GM21737 (cell line): ENCODE data around the gene DMRTA1.
"Not testable (repeated sequence)": the region's sequence is repeated elsewhere in the genome, so short reads cannot be mapped to it uniquely, and the experiment has no call there.

ENCODE experiments used
- ATAC-seq: cut with Tn5 transposase; IDR thresholded peaks from one replicate; pipeline ENCODE4 v1.9.1; 2021; ENCODE audit warnings: mild to moderate bottlenecking, moderate library complexity; ENCODE audit not compliant: unreplicated experiment

DMRTA1 gene

GRCh38 chr9:22446589-22446949 is at the start of gene DMRTA1:
Gene DMRTA1, plus strand, starts transcription at chr9:22446824. Its CDS starts 242 bp downstream, at chr9:22447066.
- ATAC-seq, result no peak

GRCh38 chr9:22401671-22402070 is 45.0 kb upstream of the DMRTA1 start:
- no peak for ATAC-seq

GRCh38 chr9:22405869-22406659 is 40.6 kb upstream of the DMRTA1 start:
- ATAC-seq, result no peak

GRCh38 chr9:22413884-22414283 is 32.7 kb upstream of the DMRTA1 start:
- no peak for ATAC-seq

GRCh38 chr9:22415941-22416691 is 30.5 kb upstream of the DMRTA1 start:
- ATAC-seq, result no peak

GRCh38 chr9:22416692-22417060 is 29.9 kb upstream of the DMRTA1 start:
- ATAC-seq, result no peak

- no peak for ATAC-seq
These were observed 23.1 kb upstream of the DMRTA1 start for GRCh38 chr9:22423566-22423965.

- ATAC-seq, result no peak
These were observed 22.0 kb upstream of the DMRTA1 start for GRCh38 chr9:22424616-22425015.

GRCh38 chr9:22425551-22425950 is 21.1 kb upstream of the DMRTA1 start:
- no peak for ATAC-seq

- no peak for ATAC-seq
These were observed 19.3 kb upstream of the DMRTA1 start for GRCh38 chr9:22427226-22427880.

GRCh38 chr9:22433691-22434090 is 12.9 kb upstream of the DMRTA1 start:
- ATAC-seq, result no peak

GRCh38 chr9:22435252-22435651 is 11.4 kb upstream of the DMRTA1 start:
- ATAC-seq, result not testable (repeated sequence)

GRCh38 chr9:22437461-22438067 is 9.1 kb upstream of the DMRTA1 start:
- ATAC-seq, result not testable (repeated sequence)

GRCh38 chr9:22440841-22441240 is 5.8 kb upstream of the DMRTA1 start:
- no peak for ATAC-seq

- ATAC-seq, result no peak
These were observed 460 bp downstream of the DMRTA1 start for GRCh38 chr9:22446950-22447617.

- ATAC-seq, result no peak
These were observed 1.1 kb downstream of the DMRTA1 start for GRCh38 chr9:22447618-22448305.

- ATAC-seq, result no peak
These were observed 3.1 kb downstream of the DMRTA1 start for GRCh38 chr9:22449719-22450118.

- ATAC-seq, result no peak
These were observed 5.9 kb downstream of the DMRTA1 start for GRCh38 chr9:22452415-22453010.

GRCh38 chr9:22454016-22454415 is 7.4 kb downstream of the DMRTA1 start:
- ATAC-seq, result no peak

GRCh38 chr9:22455181-22455580 is 8.6 kb downstream of the DMRTA1 start:
- no peak for ATAC-seq
